Pancreas (tissue), 10 donors: ENCODE measurements around the gene WASF2. TPM values are rescaled to one million over a fixed set of nuclear protein-coding genes. Genes with fewer than 3 reads are reported as not detected.
"Not testable (repeated sequence)": the region's sequence is repeated elsewhere in the genome, so short reads cannot be mapped to it uniquely, and the experiment has no call there.

ENCODE experiments used
- ATAC-seq, 4 donors: fragments of 200-7000 bp; cut with Tn5 transposase; one replicate each; pipeline versions ENCODE4 v1.8.0 to v1.9.1; 2020; ENCODE audit warnings: mild to moderate bottlenecking in 4 of 4, moderate library complexity in 4 of 4
- DNase-seq, 6 donors: peaks; one replicate each; pipeline ENCODE4 v3.0.0-alpha.2; 2020
- FAIRE-seq: peaks from 2 replicates; lab custom pipeline; 2012; peaks lifted over from hg19 to GRCh38; lab: Jason Lieb, UNC
- H3K27ac ChIP-seq, 4 donors: fragments of 200-600 bp; sonication (generic); 1 replicate in 3 of 4; 2 replicates in 1 of 4; pipeline versions ENCODE4 v1.5.0 to v1.8.0; 2020
- H3K27me3 ChIP-seq, 4 donors: fragments of 200-600 bp; one replicate each; pipeline ENCODE4 v1.8.0; 2021
- H3K36me3 ChIP-seq, 3 donors: fragments of 200-600 bp; sonication (generic) in 1 of 3; one replicate each; pipeline versions ENCODE4 v1.5.0 to v1.8.0; 2020 to 2021
- H3K4me1 ChIP-seq, 3 donors: fragments of 200-600 bp; one replicate each; pipeline ENCODE4 v1.8.0; 2021
- H3K4me3 ChIP-seq, 4 donors: fragments of 200-600 bp; sonication (generic) in 2 of 4; one replicate each; pipeline versions ENCODE4 v1.5.0 to v1.8.0; 2020 to 2021
- H3K9me3 ChIP-seq, 4 donors: fragments of 200-600 bp; one replicate each; pipeline ENCODE4 v1.8.0; 2021
- WGBS, 2 donors: extraction: QIAGEN DNeasy Blood & Tissue Kit; methylation state at CpG; one replicate each; pipeline ENCODE4 v1.1.7; 2013; 5-methylcytosine and 5-hydroxymethylcytosine counted together
- intact Hi-C, 3 donors: fragments of 100-400 bp; cut with DNase I; formaldehyde crosslinking; loops; one replicate each; pipeline versions ENCODE4 v1.11.1 to v1.14.2; 2022
- polyA plus RNA-seq, 2 donors: library from polyadenylated mRNA; stranded (reverse); fragments of 200-250 nt; gene quantifications; one replicate each; pipeline ENCODE4 v1.2.3, GENCODE V29; 2013
- total RNA-seq, 6 donors: library from RNA; stranded (reverse); fragmentation: NEBNext Ultra II Directional in 4 of 6; extraction: Animal tissue kit (Norgen Biotek cat#: 25700) in 4 of 6; gene quantifications; one replicate each; pipeline versions ENCODE4 v1.2.1 to v1.2.4, GENCODE V29; 2021 to 2023
- TF ChIP-seq, protein P1 (sequence below), 4 donors: fragments of 200-600 bp; sonication (generic) in 3 of 4; IDR thresholded peaks; one replicate each; pipeline versions ENCODE4 v1.5.0 to v1.8.0; 2021; ENCODE audit warnings: antibody characterized with exemption in 4 of 4
- donor health status: healthy with polysubstance abuse.
- donor health status: DM: no; HTN: no; CAD: no; lungs with moderate emphysema.
- donor health status: DM: no; HTN: no; CAD: no.
- donor health status: control.
- donor health status: control.
- donor health status: Bipolar disorder and iron deficiency.
- donor health status: DM: yes; HTN: yes; CAD: no.
- donor health status: DM: no; HTN: no; CAD: no.
- donor health status: DM: no; HTN: no; CAD: no.
- donor health status: DM: yes; HTN: yes; CAD: no.

WASF2 gene
- total and polyA plus RNA-seq, 8 donors, result 13.5 to 83.2 (median 51.4) TPM

DNA sequence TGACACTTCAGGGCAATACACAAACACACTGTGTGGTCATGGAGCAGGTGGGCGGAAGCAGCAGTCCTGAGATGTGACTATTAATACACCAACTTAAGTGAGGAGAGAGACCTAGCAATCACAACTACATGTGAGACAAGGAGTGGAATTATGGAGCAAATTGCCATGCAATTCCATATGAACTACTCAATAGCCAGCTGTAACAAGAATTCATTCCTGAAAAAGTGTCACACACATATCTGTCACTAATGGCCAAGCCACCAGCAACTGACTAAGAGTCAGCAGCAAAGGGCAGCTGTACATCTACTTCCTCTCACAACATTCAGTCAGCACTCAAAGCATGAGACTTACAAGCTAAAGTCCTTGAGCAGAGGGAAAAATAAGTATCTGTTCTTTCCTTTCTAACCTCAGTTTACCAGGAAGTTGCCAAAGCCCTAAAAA lies 51.3 kb downstream of the WASF2 start:
- no peak for DNase-seq
- Histone ChIP-seq H3K36me3 (no peaks in the 10 kb centered on the region), H3K4me1 (peaks cover 24 to 34% (median 24%) of the 10 kb centered on the region in 3 donors), H3K4me3 (no peak overlapping the region), H3K27ac (peak overlapping the region in 1 of 4 donors; percentile 4), H3K9me3 (no peaks in the 10 kb centered on the region), H3K27me3 (no peaks in the 10 kb centered on the region)
- no peak for FAIRE-seq
- intact Hi-C loops, result no loop called here
- 90 to 92% methylated on average over 1 of the region's 1 CpG for WGBS, 2 donors
- TF ChIP-seq, protein P1, sequence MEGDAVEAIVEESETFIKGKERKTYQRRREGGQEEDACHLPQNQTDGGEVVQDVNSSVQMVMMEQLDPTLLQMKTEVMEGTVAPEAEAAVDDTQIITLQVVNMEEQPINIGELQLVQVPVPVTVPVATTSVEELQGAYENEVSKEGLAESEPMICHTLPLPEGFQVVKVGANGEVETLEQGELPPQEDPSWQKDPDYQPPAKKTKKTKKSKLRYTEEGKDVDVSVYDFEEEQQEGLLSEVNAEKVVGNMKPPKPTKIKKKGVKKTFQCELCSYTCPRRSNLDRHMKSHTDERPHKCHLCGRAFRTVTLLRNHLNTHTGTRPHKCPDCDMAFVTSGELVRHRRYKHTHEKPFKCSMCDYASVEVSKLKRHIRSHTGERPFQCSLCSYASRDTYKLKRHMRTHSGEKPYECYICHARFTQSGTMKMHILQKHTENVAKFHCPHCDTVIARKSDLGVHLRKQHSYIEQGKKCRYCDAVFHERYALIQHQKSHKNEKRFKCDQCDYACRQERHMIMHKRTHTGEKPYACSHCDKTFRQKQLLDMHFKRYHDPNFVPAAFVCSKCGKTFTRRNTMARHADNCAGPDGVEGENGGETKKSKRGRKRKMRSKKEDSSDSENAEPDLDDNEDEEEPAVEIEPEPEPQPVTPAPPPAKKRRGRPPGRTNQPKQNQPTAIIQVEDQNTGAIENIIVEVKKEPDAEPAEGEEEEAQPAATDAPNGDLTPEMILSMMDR (IDR thresholded peaks at IDR 0.05), result no peak
- peak in 2 of 4 donors; percentile 26 to 44 for ATAC-seq

DNA sequence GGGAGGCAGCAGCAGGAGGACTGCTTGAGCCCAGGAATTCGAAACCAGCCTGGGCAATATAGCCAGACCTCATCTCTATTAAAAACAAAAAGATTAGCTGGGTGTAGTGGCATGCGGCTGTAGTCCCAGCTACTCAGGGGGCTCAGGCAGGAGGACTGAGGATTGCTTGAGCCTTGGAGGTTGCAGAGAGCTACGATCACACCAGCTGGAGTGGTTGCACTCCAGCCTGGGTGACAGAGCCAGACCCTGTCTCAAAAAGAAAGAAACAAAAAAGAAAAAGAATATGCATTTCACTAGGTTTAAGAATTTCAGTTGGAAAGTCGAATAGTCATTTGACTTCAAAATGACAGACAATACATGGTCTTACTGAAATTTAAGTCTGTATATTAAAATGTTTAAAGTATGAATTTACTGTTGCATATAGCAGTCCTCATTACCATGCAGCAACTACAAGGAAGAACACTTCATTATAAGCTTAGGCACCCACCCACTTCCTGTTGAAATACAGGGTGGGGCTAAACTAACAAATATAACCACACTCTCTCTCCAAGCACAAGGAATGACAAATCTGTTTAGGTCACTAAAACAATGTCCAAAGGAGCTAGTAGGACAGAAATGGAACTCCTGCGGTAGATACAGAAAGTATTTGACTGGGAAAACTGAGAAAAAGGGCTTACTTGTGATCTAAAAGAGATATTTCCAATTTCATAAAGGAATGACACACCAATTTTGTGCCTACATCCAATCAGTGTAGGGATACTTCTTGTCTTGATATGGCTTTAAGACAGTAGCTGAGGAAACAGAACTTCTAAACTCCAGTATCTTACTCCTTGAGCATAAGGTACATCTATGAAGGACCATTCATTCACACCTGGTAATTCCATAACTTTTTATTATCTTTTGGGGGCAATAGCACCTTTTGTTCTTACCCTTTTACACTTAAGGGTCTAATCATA lies 53.5 kb downstream of the WASF2 start:
- Histone ChIP-seq H3K27ac (peak overlapping the region in 2 of 4 donors; percentile 53 to 58), H3K4me1 (peaks cover 26 to 44% (median 32%) of the 10 kb centered on the region in 3 donors), H3K36me3 (no peaks in the 10 kb centered on the region), H3K9me3 (no peaks in the 10 kb centered on the region), H3K27me3 (no peaks in the 10 kb centered on the region), H3K4me3 (no peak overlapping the region)
- TF ChIP-seq, protein P1 (IDR thresholded peaks at IDR 0.05), result no peak
- ATAC-seq (peak; percentile 53 to 86 (median 80)), FAIRE-seq (peak; percentile 70), DNase-seq (no peak)
- intact Hi-C loops, result no loop called here
- WGBS, 2 donors, result 71 to 75% methylated on average over 5 of the region's 5 CpGs

DNA sequence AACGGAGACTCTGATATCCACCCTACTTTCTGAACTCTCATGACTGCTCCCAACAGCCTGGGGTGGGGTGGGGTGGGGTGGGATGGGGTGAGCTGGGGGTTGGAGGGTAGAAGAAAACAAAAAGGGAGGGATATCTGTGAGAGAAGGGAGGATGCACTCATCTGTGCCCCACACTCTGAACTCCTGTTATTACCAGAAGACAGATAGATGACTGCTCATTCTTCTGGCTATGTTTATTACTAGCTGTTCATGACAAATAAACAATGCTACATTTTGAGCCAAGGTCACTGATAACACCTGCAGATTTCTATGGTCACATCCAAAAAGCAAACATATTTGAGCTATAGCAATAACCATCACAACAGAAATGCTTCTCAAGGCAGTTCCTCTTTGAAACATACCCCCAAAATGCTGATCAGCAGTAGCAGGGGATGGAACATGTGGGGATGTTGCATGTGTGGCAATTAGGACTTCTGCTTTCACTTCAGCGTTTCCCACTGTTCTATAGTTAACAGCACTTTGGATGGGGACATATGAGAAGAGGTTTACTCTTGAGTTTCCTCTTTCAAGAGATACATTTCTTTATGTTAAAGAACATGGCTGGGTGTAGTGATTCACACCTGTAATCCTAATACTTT lies 54.3 kb downstream of the WASF2 start:
- H3K27ac ChIP-seq, result peak overlapping the region in 2 of 4 donors; percentile 1 to 53

DNA sequence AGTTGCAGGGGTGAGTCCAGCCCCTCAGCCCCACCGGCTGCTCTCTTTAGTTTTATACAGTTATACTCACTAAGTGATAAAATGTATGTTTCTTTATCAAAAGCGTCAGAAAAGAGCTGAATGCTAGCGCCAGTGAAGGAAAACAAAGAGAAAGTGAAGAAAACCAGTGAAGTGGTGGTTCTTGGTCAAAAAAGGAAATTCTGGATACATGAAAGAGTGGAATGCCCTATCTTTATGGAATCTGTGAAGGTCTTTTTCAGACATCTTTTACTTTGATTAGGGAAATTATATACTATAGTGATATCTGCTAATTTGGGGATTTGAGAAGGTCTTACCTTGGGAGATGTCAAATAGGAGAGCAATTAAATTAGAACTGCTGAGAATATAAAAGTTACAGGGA lies 56.3 kb downstream of the WASF2 start:
- H3K4me3 ChIP-seq, result no peak overlapping the region
- DNase-seq (no peak), ATAC-seq (no peak), FAIRE-seq (no peak)
- peaks cover 0 to under 1% (median 0%) of the 10 kb centered on the region in 3 donors for H3K36me3 ChIP-seq
- H3K9me3 ChIP-seq, result no peaks in the 10 kb centered on the region
- WGBS, 2 donors, result 51 to 52% methylated on average over 3 of the region's 3 CpGs
- no peaks in the 10 kb centered on the region for H3K27me3 ChIP-seq
- peaks cover 26 to 58% (median 32%) of the 10 kb centered on the region in 3 donors for H3K4me1 ChIP-seq
- no peak overlapping the region for H3K27ac ChIP-seq
- intact Hi-C loops, result no loop called here
- TF ChIP-seq, protein P1 (IDR thresholded peaks at IDR 0.05), result no peak

More for the DNA sequence above, 54.3 kb downstream of the WASF2 start:
- no peak for FAIRE-seq
- Histone ChIP-seq H3K9me3 (no peaks in the 10 kb centered on the region), H3K4me1 (peaks cover 26 to 49% (median 32%) of the 10 kb centered on the region in 3 donors), H3K36me3 (no peaks in the 10 kb centered on the region), H3K4me3 (no peak overlapping the region), H3K27me3 (no peaks in the 10 kb centered on the region)
- intact Hi-C loops, result no loop called here
- TF ChIP-seq, protein P1 (IDR thresholded peaks at IDR 0.05), result no peak
- ATAC-seq, result peak in 3 of 4 donors; percentile 23 to 71 (median 69)
- WGBS, 2 donors, result 77 to 81% methylated on average over 2 of the region's 2 CpGs
- no peak for DNase-seq

DNA sequence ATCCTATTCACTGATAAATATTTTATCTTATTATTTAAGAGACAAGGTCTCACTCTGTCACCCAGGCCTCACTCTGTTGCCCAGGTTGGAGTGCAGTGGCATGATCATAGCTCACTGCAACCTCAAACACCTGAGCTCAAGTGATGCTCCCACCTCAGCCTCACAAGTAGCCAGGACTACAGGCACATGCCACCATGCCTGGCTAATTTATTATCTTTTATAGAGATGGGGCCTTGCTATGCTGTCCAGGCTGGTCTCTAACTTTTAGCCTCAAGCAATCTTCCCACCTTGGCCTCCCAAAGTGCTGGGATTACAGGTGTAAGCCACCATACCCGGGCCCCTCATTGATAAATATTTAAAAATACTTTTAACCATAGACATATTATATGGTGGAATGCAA lies 57.2 kb downstream of the WASF2 start:
- H3K27me3 ChIP-seq, H3K4me3 ChIP-seq, H3K27ac ChIP-seq, ATAC-seq, FAIRE-seq, H3K9me3 ChIP-seq, intact Hi-C loops, DNase-seq: not testable (repeated sequence)
- peaks cover 0 to 11% (median 3%) of the 10 kb centered on the region in 3 donors for H3K36me3 ChIP-seq
- H3K4me1 ChIP-seq, result peaks cover 26 to 58% (median 32%) of the 10 kb centered on the region in 3 donors
- 98 to 100% methylated on average over 1 of the region's 1 CpG for WGBS, 2 donors
